AG09319 (cell line): ENCODE data around the gene GTF3C2.

ENCODE experiments used
- DNase-seq: peaks from one replicate; pipeline ENCODE4 v3.0.0-alpha.2; 2010; ENCODE audit warnings: low read depth; ENCODE audit errors: extremely low read depth
- CTCF ChIP-seq: IDR thresholded peaks from 2 replicates; pipeline ENCODE4 v1.5.1; 2011; ENCODE audit warnings: low read depth, mild to moderate bottlenecking, inconsistent platforms, low read length, moderate library complexity

Gene GTF3C2

GRCh38 chr2:27381577-27382181, 25.1 kb upstream of the GTF3C2 start:
- TF ChIP-seq CTCF: no peak
- no peak for DNase-seq

GRCh38 chr2:27380626-27381545, 24.3 kb upstream of the GTF3C2 start, which contains the start of gene ZNF513:
Gene ZNF513, minus strand, starts transcription at chr2:27380734. Its CDS starts 208 bp downstream, at chr2:27380526.
- no peak for TF ChIP-seq CTCF
- DNase-seq: peak; percentile 87

- DNase-seq: no peak
- TF ChIP-seq CTCF: no peak
These were observed 23.5 kb upstream of the GTF3C2 start for GRCh38 chr2:27379836-27380625.

GRCh38 chr2:27379383-27379835, 22.8 kb upstream of the GTF3C2 start:
- DNase-seq: no peak
- no peak for TF ChIP-seq CTCF

- DNase-seq: no peak
- no peak for TF ChIP-seq CTCF
These were observed 22.3 kb upstream of the GTF3C2 start for GRCh38 chr2:27378809-27379290.

- no peak for DNase-seq
- TF ChIP-seq CTCF: peak; percentile 21; the same call in 1 of the 2 replicates
These were observed 21.7 kb upstream of the GTF3C2 start for GRCh38 chr2:27378096-27378808.
